A673 (cell line): ENCODE data around the gene RNF151. TPM values are rescaled to one million over a fixed set of nuclear protein-coding genes. Genes with fewer than 3 reads are reported as not detected.

Source experiments
- BruUV-seq: library from RNA; stranded (reverse); fragments of 400-500 nt; replicated peaks from 2 replicates; lab custom pipeline; 2021; lab: Mats Ljungman, UMichigan
- CTCF ChIA-PET: fragments of 300-600 bp; sonication (Branson Sonifier 250); formaldehyde crosslinking; loops from one replicate; lab custom pipeline; 2022; ENCODE audit warnings: antibody characterized with exemption; lab: Charles Lee
- POLR2A ChIA-PET: fragments of 300-600 bp; sonication (Branson Sonifier 250); formaldehyde crosslinking; loops from one replicate; lab custom pipeline; 2022; ENCODE audit warnings: antibody characterized with exemption; ENCODE audit not compliant: low non-redundant PET; lab: Charles Lee
- DNase-seq: peaks from one replicate; pipeline ENCODE4 v3.0.0-alpha.2; 2015; ENCODE audit warnings: low spot score
- H3K27ac ChIP-seq: fragments of 200-600 bp; sonication (generic); 2 replicates; pipeline ENCODE4 v1.5.1; 2016; ENCODE audit warnings: mixed run types, low read depth, mild to moderate bottlenecking, mixed read lengths, antibody characterized with exemption, low read length; ENCODE audit not compliant: poor library complexity, severe bottlenecking
- H3K27me3 ChIP-seq: fragments of 200-600 bp; sonication (generic); replicated peaks from 2 replicates; pipeline ENCODE4 v1.6.1; 2017; ENCODE audit warnings: mixed run types, low read depth, mild to moderate bottlenecking, mixed read lengths, antibody characterized with exemption, low read length; ENCODE audit not compliant: insufficient read depth, poor library complexity
- H3K36me3 ChIP-seq: fragments of 200-600 bp; sonication (generic); 2 replicates; pipeline ENCODE4 v1.6.1; 2016; ENCODE audit warnings: mixed run types, mild to moderate bottlenecking, mixed read lengths, antibody characterized with exemption, low read length; ENCODE audit not compliant: insufficient read depth, poor library complexity, severe bottlenecking
- H3K4me1 ChIP-seq: fragments of 200-600 bp; sonication (generic); 2 replicates; pipeline ENCODE4 v1.6.1; 2017; ENCODE audit warnings: mixed run types, mild to moderate bottlenecking, mixed read lengths, antibody characterized with exemption, low read length; ENCODE audit not compliant: insufficient read depth, poor library complexity, severe bottlenecking
- H3K4me3 ChIP-seq: fragments of 200-600 bp; sonication (generic); 2 replicates; pipeline ENCODE4 v1.5.1; 2016; ENCODE audit warnings: low read depth, mixed run types, mild to moderate bottlenecking, mixed read lengths, low read length; ENCODE audit not compliant: poor library complexity, severe bottlenecking
- H3K9me3 ChIP-seq: fragments of 200-600 bp; sonication (generic); 2 replicates; pipeline ENCODE4 v1.6.1; 2016; ENCODE audit warnings: mixed run types, low read depth, mild to moderate bottlenecking, mixed read lengths, antibody characterized with exemption, low read length; ENCODE audit not compliant: poor library complexity, severe bottlenecking
- CTCF ChIP-seq: fragments of 300-800, 200-600 bp; sonication (generic); conservative IDR thresholded peaks from 2 replicates; pipeline ENCODE4 v1.5.1; 2017; ENCODE audit warnings: low read depth, mild to moderate bottlenecking, antibody characterized with exemption, low read length, moderate library complexity, mixed read lengths
- EZH2 ChIP-seq: fragments of 200-600 bp; sonication (generic); IDR thresholded peaks from 2 replicates; pipeline ENCODE4 v1.6.1; 2017; ENCODE audit warnings: borderline replicate concordance, low read depth, mild to moderate bottlenecking, mixed read lengths, antibody characterized with exemption, low read length; ENCODE audit not compliant: poor library complexity, severe bottlenecking
- intact Hi-C: fragments of 100-400 bp; cut with micrococcal nuclease; formaldehyde crosslinking; loops from one replicate; pipeline ENCODE4 v1.10.0; 2022; ENCODE audit not compliant: unreplicated experiment
- total RNA-seq: library from RNA; stranded (reverse); gene quantifications from 2 replicates; pipeline ENCODE4 v1.2.3, GENCODE V29; 2021

Gene RNF151
- total RNA-seq, 1 experiment from 2014 or later, result not detected

GRCh38 chr16:2008009-2008526 is 41.4 kb downstream of the RNF151 start:
- Histone ChIP-seq H3K36me3 (peaks cover 6% of the 10 kb centered on the region), H3K27ac (peak overlapping the region; percentile 93), H3K4me3 (peak overlapping the region; percentile 99), H3K4me1 (peaks cover 46% of the 10 kb centered on the region), H3K9me3 (no peaks in the 10 kb centered on the region), H3K27me3 (no peaks in the 10 kb centered on the region)
- no peak for DNase-seq
- BruUV-seq, result no TSS peak
- no peak for TF ChIP-seq CTCF
- TF ChIP-seq EZH2, result no peak
- ChIA-PET POLR2A (no interaction called here), CTCF (interaction anchor here (0.7 to 1.0 kb wide), 2 partner anchors 133 kb away, joined by 4 read pairs; no protein-coding TSS in a partner anchor)
- intact Hi-C loops, result loop anchor here (10.0 kb wide), 1 partner anchor 207 kb away; the partner anchor contains the start of genes BRICD5 and PGP

- BruUV-seq, result no TSS peak
- H3K36me3 ChIP-seq, result peaks cover 3% of the 10 kb centered on the region
- intact Hi-C loops, result loop anchor here (10.0 kb wide), 1 partner anchor 206 kb away; the partner anchor contains the start of genes BRICD5 and PGP
- POLR2A ChIA-PET, result interaction anchor here (0.5 to 0.6 kb wide), 3 partner anchors 21 to 460 kb away, joined by 4 to 5 read pairs (median 4); partner anchors contain the start of gene TRAF7
- H3K4me1 ChIP-seq, result peaks cover 46% of the 10 kb centered on the region
- H3K9me3 ChIP-seq, result no peaks in the 10 kb centered on the region
- H3K27ac ChIP-seq, result peak overlapping the region; percentile 93
- TF ChIP-seq CTCF, result no peak
- TF ChIP-seq EZH2, result no peak
- CTCF ChIA-PET, result interaction anchor here (1.0 kb wide), 1 partner anchor 132 kb away, joined by 4 read pairs; no protein-coding TSS in a partner anchor
- DNase-seq, result peak; percentile 58
- no peaks in the 10 kb centered on the region for H3K27me3 ChIP-seq
- H3K4me3 ChIP-seq, result peak overlapping the region; percentile 99
Measured at GRCh38 chr16:2008631-2009163, 42.0 kb downstream of the RNF151 start.

- no peak for DNase-seq
- no peaks in the 10 kb centered on the region for H3K9me3 ChIP-seq
- H3K36me3 ChIP-seq, result peaks cover 3% of the 10 kb centered on the region
- BruUV-seq, result no TSS peak
- H3K27me3 ChIP-seq, result no peaks in the 10 kb centered on the region
- peaks cover 42% of the 10 kb centered on the region for H3K4me1 ChIP-seq
- H3K4me3 ChIP-seq, result peak overlapping the region; percentile 99
- intact Hi-C loops, result loop anchor here (10.0 kb wide), 1 partner anchor 206 kb away; the partner anchor contains the start of genes BRICD5 and PGP
- CTCF ChIA-PET, result interaction anchor here (1.0 kb wide), 1 partner anchor 131 kb away, joined by 4 read pairs; no protein-coding TSS in a partner anchor
- H3K27ac ChIP-seq, result peak overlapping the region; percentile 93
- TF ChIP-seq EZH2 (no peak), CTCF (no peak)
- POLR2A ChIA-PET, result interaction anchor here (0.5 to 0.6 kb wide), 3 partner anchors 22 to 459 kb away, joined by 4 to 5 read pairs (median 4); partner anchors contain the start of gene TRAF7
Measured at GRCh38 chr16:2009164-2009711, 42.6 kb downstream of the RNF151 start.
